Panc1 (cell line): ENCODE results near the gene RRP8. TPM values are rescaled to one million over a fixed set of nuclear protein-coding genes. Genes with fewer than 3 reads are reported as not detected.

ENCODE experiments used
- ATAC-seq: fragments of 200-7000 bp; cut with Tn5 transposase; 2 replicates; pipeline ENCODE4 v1.9.1; 2020; ENCODE audit warnings: mild to moderate bottlenecking, moderate library complexity
- BruUV-seq: library from RNA; stranded (reverse); fragments of 400-500 nt; replicated peaks from 2 replicates; lab custom pipeline; 2021; lab: Mats Ljungman, UMichigan
- CTCF ChIA-PET: fragments of 300-600 bp; sonication (Branson Sonifier 250); formaldehyde crosslinking; loops from one replicate; lab custom pipeline; 2022; ENCODE audit warnings: antibody characterized with exemption; lab: Charles Lee
- POLR2A ChIA-PET: fragments of 300-600 bp; sonication (Branson Sonifier 250); formaldehyde crosslinking; loops from one replicate; lab custom pipeline; 2022; ENCODE audit warnings: antibody characterized with exemption; lab: Charles Lee
- DNase-seq: peaks from one replicate; pipeline ENCODE4 v3.0.0-alpha.2; 2010; ENCODE audit warnings: low read depth, low spot score
- H3K27ac ChIP-seq: 2 replicates; pipeline ENCODE4 v1.5.1; 2011; ENCODE audit warnings: mild to moderate bottlenecking, low read length, inconsistent platforms
- H3K27me3 ChIP-seq: fragments of 200-500 bp; sonication (Bioruptor generic); 2 replicates; pipeline ENCODE4 v1.6.0; 2014; ENCODE audit warnings: low read length, inconsistent platforms; ENCODE audit not compliant: control insufficient read depth, insufficient read depth
- H3K36me3 ChIP-seq: fragments of 200-500 bp; sonication (Bioruptor generic); 2 replicates; pipeline ENCODE4 v1.5.1; 2014; ENCODE audit warnings: inconsistent platforms, mild to moderate bottlenecking, low read length, moderate library complexity; ENCODE audit not compliant: control insufficient read depth, insufficient read depth
- H3K4me1 ChIP-seq: 2 replicates; pipeline ENCODE4 v1.5.1; 2011; ENCODE audit warnings: inconsistent platforms, mild to moderate bottlenecking, low read length, moderate library complexity; ENCODE audit not compliant: control insufficient read depth, insufficient read depth
- H3K4me3 ChIP-seq, 2 experiments: 2 replicates each; pipeline ENCODE4 v1.5.1; 2011 to 2012; ENCODE audit warnings: low read depth in 2 of 2, low read length in 2 of 2, mild to moderate bottlenecking in 2 of 2, inconsistent platforms in 1 of 2, moderate library complexity in 1 of 2
- H3K9me3 ChIP-seq: fragments of 200-500 bp; sonication (Bioruptor generic); 2 replicates; pipeline ENCODE4 v1.5.1; 2014; ENCODE audit warnings: low read depth, mild to moderate bottlenecking, inconsistent platforms, low read length, moderate library complexity; ENCODE audit not compliant: control insufficient read depth, insufficient read depth
- POLR2AphosphoS5 ChIP-seq: IDR thresholded peaks from 2 replicates; pipeline ENCODE4 v1.6.1; 2012; ENCODE audit warnings: mild to moderate bottlenecking, low read depth, low read length, moderate library complexity
- SIN3A ChIP-seq: IDR thresholded peaks from 2 replicates; pipeline ENCODE4 v1.6.1; 2012; ENCODE audit warnings: low read depth, mild to moderate bottlenecking, low read length, moderate library complexity, borderline replicate concordance; ENCODE audit not compliant: insufficient read depth
- TCF7L2 ChIP-seq: IDR thresholded peaks from 2 replicates; pipeline ENCODE4 v1.6.1; 2011; ENCODE audit warnings: mild to moderate bottlenecking, low read depth, low read length, inconsistent platforms
- in situ Hi-C: cut with HindIII; loops from 2 replicates; pipeline ENCODE4 v1.10.0; 2016; ENCODE audit warnings: low sequenced_read_pairs, low pct_unique_long_range_greater_than_20kb
- intact Hi-C: fragments of 100-400 bp; cut with micrococcal nuclease; formaldehyde crosslinking; loops from one replicate; pipeline ENCODE4 v1.10.0; 2022; ENCODE audit not compliant: unreplicated experiment
- total RNA-seq: library from RNA; stranded (reverse); gene quantifications from one replicate; pipeline ENCODE4 v1.2.1, GENCODE V29; 2021; ENCODE audit not compliant: unreplicated experiment
- TF ChIP-seq, protein P1 (sequence below), 2 experiments: IDR thresholded peaks; 2 replicates each; pipeline ENCODE4 v1.6.1; 2011 to 2012; ENCODE audit warnings: low read depth in 2 of 2, control low read depth in 1 of 2, low read length in 1 of 2, mild to moderate bottlenecking in 1 of 2, moderate library complexity in 1 of 2; ENCODE audit not compliant: insufficient read depth in 1 of 2
- TF ChIP-seq, protein P2 (sequence below): fragments of 450-650 bp; IDR thresholded peaks from 2 replicates; pipeline ENCODE4 v1.5.1; 2017; ENCODE audit warnings: mild to moderate bottlenecking

RRP8 gene
- total RNA-seq, 1 experiment from 2014 or later, result 23.1 TPM

DNA sequence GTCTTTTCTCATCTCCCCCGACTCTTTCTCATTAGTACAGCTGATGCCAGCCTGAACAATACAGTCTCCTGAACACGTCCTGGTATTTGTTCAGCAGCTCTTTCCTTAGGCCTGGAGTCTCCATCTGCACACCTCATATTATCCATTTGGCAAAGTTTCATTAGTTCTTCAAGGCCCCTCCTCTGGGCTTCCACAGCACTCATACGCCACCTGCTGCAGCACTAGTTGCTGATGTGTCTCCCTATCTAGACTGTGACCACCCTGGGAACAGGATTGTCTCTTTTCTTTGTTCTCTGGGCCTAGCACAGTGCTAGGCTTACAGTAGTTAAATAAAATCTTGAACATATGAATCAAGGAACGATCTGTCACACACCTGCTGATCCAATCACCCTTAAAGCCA, 35.0 kb upstream of the RRP8 start:
- Histone ChIP-seq H3K36me3 (no peaks in the 10 kb centered on the region), H3K9me3 (no peaks in the 10 kb centered on the region), H3K27ac (0 out of 2 replicates have a peak overlapping the region, but pooled peaks have one; percentile 5), H3K4me1 (peaks cover 14% of the 10 kb centered on the region), H3K4me3 (no peak overlapping the region), H3K27me3 (peaks cover 5% of the 10 kb centered on the region; the same call in 1 of the 2 replicates)
- DNase-seq, result no peak
- ATAC-seq, result no peak; the same call in 1 of the 2 replicates
- POLR2A ChIA-PET, result no interaction called here
- in situ Hi-C loops (no loop called here), intact Hi-C loops (no loop called here)
- BruUV-seq, result no TSS peak
- CTCF ChIA-PET, result interaction anchor here (0.5 kb wide), 1 partner anchor 25 kb away, joined by 5 read pairs; no protein-coding TSS in a partner anchor
- TF ChIP-seq, protein P1, sequence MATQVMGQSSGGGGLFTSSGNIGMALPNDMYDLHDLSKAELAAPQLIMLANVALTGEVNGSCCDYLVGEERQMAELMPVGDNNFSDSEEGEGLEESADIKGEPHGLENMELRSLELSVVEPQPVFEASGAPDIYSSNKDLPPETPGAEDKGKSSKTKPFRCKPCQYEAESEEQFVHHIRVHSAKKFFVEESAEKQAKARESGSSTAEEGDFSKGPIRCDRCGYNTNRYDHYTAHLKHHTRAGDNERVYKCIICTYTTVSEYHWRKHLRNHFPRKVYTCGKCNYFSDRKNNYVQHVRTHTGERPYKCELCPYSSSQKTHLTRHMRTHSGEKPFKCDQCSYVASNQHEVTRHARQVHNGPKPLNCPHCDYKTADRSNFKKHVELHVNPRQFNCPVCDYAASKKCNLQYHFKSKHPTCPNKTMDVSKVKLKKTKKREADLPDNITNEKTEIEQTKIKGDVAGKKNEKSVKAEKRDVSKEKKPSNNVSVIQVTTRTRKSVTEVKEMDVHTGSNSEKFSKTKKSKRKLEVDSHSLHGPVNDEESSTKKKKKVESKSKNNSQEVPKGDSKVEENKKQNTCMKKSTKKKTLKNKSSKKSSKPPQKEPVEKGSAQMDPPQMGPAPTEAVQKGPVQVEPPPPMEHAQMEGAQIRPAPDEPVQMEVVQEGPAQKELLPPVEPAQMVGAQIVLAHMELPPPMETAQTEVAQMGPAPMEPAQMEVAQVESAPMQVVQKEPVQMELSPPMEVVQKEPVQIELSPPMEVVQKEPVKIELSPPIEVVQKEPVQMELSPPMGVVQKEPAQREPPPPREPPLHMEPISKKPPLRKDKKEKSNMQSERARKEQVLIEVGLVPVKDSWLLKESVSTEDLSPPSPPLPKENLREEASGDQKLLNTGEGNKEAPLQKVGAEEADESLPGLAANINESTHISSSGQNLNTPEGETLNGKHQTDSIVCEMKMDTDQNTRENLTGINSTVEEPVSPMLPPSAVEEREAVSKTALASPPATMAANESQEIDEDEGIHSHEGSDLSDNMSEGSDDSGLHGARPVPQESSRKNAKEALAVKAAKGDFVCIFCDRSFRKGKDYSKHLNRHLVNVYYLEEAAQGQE (IDR thresholded peaks at IDR 0.05; ENCODE audit: insufficient read depth in 1 of 2, low read depth in 2 of 2, low read length in 1 of 2), result no peak
- TF ChIP-seq SIN3A (no peak), TCF7L2 (no peak), POLR2AphosphoS5 (no peak)
- TF ChIP-seq, protein P2, sequence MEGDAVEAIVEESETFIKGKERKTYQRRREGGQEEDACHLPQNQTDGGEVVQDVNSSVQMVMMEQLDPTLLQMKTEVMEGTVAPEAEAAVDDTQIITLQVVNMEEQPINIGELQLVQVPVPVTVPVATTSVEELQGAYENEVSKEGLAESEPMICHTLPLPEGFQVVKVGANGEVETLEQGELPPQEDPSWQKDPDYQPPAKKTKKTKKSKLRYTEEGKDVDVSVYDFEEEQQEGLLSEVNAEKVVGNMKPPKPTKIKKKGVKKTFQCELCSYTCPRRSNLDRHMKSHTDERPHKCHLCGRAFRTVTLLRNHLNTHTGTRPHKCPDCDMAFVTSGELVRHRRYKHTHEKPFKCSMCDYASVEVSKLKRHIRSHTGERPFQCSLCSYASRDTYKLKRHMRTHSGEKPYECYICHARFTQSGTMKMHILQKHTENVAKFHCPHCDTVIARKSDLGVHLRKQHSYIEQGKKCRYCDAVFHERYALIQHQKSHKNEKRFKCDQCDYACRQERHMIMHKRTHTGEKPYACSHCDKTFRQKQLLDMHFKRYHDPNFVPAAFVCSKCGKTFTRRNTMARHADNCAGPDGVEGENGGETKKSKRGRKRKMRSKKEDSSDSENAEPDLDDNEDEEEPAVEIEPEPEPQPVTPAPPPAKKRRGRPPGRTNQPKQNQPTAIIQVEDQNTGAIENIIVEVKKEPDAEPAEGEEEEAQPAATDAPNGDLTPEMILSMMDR, result no peak

- in situ Hi-C loops, result no loop called here
- TF ChIP-seq, protein P2, result no peak
- TF ChIP-seq POLR2AphosphoS5 (no peak), SIN3A (no peak), TCF7L2 (no peak)
- TF ChIP-seq, protein P1 (IDR thresholded peaks at IDR 0.05; ENCODE audit: insufficient read depth in 1 of 2, low read depth in 2 of 2, low read length in 1 of 2), result no peak
- H3K27ac ChIP-seq, result peak overlapping the region; percentile 5; the same call in 1 of the 2 replicates
- intact Hi-C loops, result no loop called here
- ChIA-PET CTCF (no interaction called here), POLR2A (no interaction called here)
- peaks cover 3% of the 10 kb centered on the region; the same call in 1 of the 2 replicates for H3K27me3 ChIP-seq
- peaks cover 14% of the 10 kb centered on the region for H3K4me1 ChIP-seq
- no peak overlapping the region for H3K4me3 ChIP-seq
- ATAC-seq (peak; percentile 50; the same call in 1 of the 2 replicates), DNase-seq (no peak)
- no peaks in the 10 kb centered on the region for H3K9me3 ChIP-seq
- no peaks in the 10 kb centered on the region for H3K36me3 ChIP-seq
- BruUV-seq, result no TSS peak
Measured at GRCh38 chr11:6637871-6638270, 34.5 kb upstream of the RRP8 start.
